Measurements from ENCODE around the gene FHOD3. TPM values are rescaled to one million over a fixed set of nuclear protein-coding genes. Genes with fewer than 3 reads are reported as not detected.

Gene FHOD3
- total and polyA plus RNA-seq, 10 donors: 1.2 to 2.7 (median 1.9) TPM

- no peak overlapping the region for H3K27ac ChIP-seq
- no peak for DNase-seq
- no peak overlapping the region for H3K4me3 ChIP-seq
- no peaks in the 10 kb centered on the region for H3K36me3 ChIP-seq
- intact Hi-C loops (cut with DNase I; ENCODE audit: low total_unique reads): no loop called here
- H3K4me1 ChIP-seq: no peaks in the 10 kb centered on the region
- TF ChIP-seq CTCF (IDR thresholded peaks at IDR 0.05 in 8 of 11, conservative IDR thresholded peaks at IDR 0.05 in 3 of 11) (no peak), POLR2AphosphoS5 (IDR thresholded peaks at IDR 0.05) (no peak), POLR2A (IDR thresholded peaks at IDR 0.05) (no peak)
- peaks cover 0 to 32% (median 0%) of the 10 kb centered on the region in 7 donors for H3K27me3 ChIP-seq (replicated peaks in 1 of 7)
- WGBS, 5 donors: 66 to 85% (median 76%) methylated on average over 3 of the region's 3 CpGs
- H3K9me3 ChIP-seq: no peaks in the 10 kb centered on the region
These were observed 32.3 kb downstream of the FHOD3 start for GRCh38 chr18:36329684-36330434.

- no peak overlapping the region for H3K4me3 ChIP-seq
- no peaks in the 10 kb centered on the region for H3K9me3 ChIP-seq
- no peak for TF ChIP-seq CTCF (IDR thresholded peaks at IDR 0.05 in 8 of 11, conservative IDR thresholded peaks at IDR 0.05 in 3 of 11)
- no peak for TF ChIP-seq POLR2AphosphoS5 (IDR thresholded peaks at IDR 0.05)
- no peak for TF ChIP-seq POLR2A (IDR thresholded peaks at IDR 0.05)
- no peaks in the 10 kb centered on the region for H3K4me1 ChIP-seq
- peaks cover 0 to 25% (median 0%) of the 10 kb centered on the region in 7 donors for H3K27me3 ChIP-seq (replicated peaks in 1 of 7)
- intact Hi-C loops (cut with DNase I; ENCODE audit: low total_unique reads): no loop called here
- 82 to 91% (median 84%) methylated on average over 6 of the region's 6 CpGs for WGBS, 5 donors
- DNase-seq: no peak
- H3K36me3 ChIP-seq: no peaks in the 10 kb centered on the region
- H3K27ac ChIP-seq: no peak overlapping the region
These were observed 33.0 kb downstream of the FHOD3 start for GRCh38 chr18:36330435-36331052.

- DNase-seq: no peak
- no peaks in the 10 kb centered on the region for H3K9me3 ChIP-seq
- H3K4me3 ChIP-seq: no peak overlapping the region
- intact Hi-C loops (cut with DNase I; ENCODE audit: low total_unique reads): no loop called here
- no peak for TF ChIP-seq POLR2AphosphoS5 (IDR thresholded peaks at IDR 0.05)
- TF ChIP-seq POLR2A (IDR thresholded peaks at IDR 0.05): no peak
- TF ChIP-seq CTCF (IDR thresholded peaks at IDR 0.05 in 8 of 11, conservative IDR thresholded peaks at IDR 0.05 in 3 of 11): no peak
- H3K36me3 ChIP-seq: no peaks in the 10 kb centered on the region
- no peaks in the 10 kb centered on the region for H3K4me1 ChIP-seq
- H3K27ac ChIP-seq: no peak overlapping the region
- peaks cover 0 to 20% (median 0%) of the 10 kb centered on the region in 7 donors for H3K27me3 ChIP-seq (replicated peaks in 1 of 7)
- 43 to 50% (median 48%) methylated on average over 5 of the region's 5 CpGs for WGBS, 5 donors
These were observed 34.0 kb downstream of the FHOD3 start for GRCh38 chr18:36331521-36331971.

- Histone ChIP-seq H3K27ac (no peak overlapping the region), H3K4me3 (no peak overlapping the region), H3K36me3 (no peaks in the 10 kb centered on the region), H3K27me3 (replicated peaks in 1 of 7) (peaks cover 0 to 12% (median 0%) of the 10 kb centered on the region in 7 donors), H3K4me1 (no peaks in the 10 kb centered on the region), H3K9me3 (no peaks in the 10 kb centered on the region)
- DNase-seq: no peak
- intact Hi-C loops (cut with DNase I; ENCODE audit: low total_unique reads): no loop called here
- 42 to 65% (median 59%) methylated on average over 3 of the region's 3 CpGs for WGBS, 5 donors
- TF ChIP-seq POLR2A (IDR thresholded peaks at IDR 0.05) (no peak), CTCF (IDR thresholded peaks at IDR 0.05 in 8 of 11, conservative IDR thresholded peaks at IDR 0.05 in 3 of 11) (no peak)
These were observed 35.9 kb downstream of the FHOD3 start for GRCh38 chr18:36333414-36333813.

Data from spleen (tissue), 11 donors.